ENCODE data around the gene CRAT.

CRAT gene

DNA sequence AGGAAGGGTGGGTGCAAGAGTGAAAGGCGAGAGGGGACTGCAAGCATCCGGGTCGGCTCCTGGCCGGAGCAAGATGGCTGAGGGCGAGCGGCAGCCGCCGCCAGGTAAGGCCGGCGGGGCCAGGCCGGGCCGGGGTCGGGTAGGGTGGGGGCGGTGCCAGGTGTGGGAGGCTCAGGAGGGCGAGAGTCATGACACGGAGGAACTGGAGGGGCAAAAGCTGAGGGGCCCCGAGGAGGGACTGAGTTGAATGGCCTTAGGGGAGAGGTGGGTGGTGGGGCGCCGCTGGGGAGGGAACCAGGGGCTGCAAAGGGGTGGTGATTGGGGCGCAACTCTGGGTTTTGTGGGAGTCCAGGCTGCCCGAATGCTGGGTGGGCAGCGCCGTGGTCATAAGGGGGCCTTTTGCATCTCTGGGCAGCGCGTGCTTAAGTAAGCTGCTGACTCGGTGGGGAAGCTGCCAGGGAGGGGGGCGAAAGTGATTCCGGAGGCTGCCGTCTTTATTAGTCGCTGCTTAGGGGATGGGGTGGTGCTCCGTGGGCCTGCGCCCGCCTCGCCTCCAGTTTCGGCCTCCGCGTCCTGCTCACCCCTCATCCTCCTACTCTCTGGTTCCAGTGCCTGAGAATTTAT, 1.0 kb upstream of the CRAT start:
- peak in 2 of 4 experiments; percentile 23 to 25 for DNase-seq (ENCODE audit: low read depth in 4 of 4, low spot score in 1 of 4)

DNA sequence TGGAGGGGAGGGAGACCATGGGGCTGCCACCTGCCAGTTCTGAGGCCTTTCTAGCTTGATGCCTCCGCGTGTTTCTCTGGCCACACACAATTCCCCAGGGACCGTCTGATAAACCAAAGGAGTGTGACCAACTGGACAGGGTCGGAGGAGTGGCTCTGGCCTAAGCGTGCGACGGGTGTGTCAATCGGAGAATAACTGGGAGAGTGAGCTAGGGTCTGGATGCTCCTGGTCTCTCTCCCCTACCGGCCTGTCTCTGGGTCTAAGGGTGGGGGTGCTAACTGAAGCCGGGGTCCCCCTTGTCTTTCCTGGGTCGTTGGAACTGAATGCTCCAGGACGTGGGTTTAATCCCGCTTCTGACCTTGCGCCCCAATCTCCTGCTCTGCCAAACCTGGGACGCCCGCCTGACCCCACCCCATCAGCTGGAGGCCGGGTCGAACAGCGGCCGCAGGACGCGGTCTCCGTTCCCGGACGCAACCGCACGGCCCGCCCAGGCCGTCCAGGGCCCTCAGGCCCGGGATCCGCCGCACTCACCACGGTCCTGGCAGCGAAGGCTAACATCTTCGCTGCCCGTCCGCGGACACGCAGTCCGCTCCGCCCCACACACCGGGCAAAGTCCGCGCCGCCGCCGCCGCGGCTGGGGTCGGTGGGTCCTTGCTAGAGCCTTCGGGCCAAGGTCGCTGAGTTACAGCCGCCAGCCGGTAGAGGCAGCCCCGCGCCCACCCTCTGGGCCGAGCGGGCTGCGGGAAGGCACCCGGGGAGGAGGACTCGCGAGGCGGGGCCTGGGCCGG, 447 bp downstream of the CRAT start:
- no peak for DNase-seq (ENCODE audit: low read depth in 4 of 4, low spot score in 1 of 4)

- no peak for DNase-seq (ENCODE audit: low read depth in 4 of 4, low spot score in 1 of 4)
These were observed 1.1 kb downstream of the CRAT start for GRCh38 chr9:129109537-129109903.

GRCh38 chr9:129108805-129109536, 1.6 kb downstream of the CRAT start:
- DNase-seq (ENCODE audit: low read depth in 4 of 4, low spot score in 1 of 4): no peak

DNA sequence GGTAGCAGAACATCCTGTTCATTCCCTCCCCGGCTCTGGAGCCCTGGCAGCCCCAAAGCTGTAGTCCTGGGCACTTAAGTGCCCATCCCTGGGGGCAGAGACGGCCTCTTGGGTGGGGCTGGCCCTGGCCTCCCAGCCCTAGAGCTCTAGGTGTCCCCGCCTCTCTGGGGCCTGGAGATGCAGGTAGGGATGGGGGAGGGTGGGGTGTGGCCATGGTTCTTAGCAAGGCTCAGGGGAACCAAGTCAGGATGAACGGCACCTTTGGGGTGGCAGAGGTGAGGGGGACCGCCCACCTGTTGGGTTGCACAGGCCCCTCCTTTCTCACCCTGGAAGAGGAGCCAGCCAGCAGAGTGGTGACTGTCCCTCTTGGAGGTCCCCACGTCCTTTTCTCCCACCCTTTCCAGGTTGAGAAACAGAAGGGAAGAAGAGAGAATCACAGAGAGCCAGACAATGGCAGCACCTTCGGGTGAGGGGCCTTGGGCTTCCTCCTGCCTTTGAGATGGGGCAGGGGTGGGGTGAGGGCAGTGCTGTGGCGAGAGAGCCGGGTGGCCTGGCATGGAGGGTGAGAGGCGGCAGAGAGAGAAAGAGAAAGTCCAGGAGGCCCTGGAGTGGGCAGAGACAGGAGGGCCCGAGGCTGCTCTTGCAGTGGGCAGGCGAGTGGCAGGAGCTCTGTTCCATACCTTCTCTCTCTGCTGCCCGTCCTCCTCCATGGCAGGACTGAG, 2.3 kb downstream of the CRAT start:
- DNase-seq (ENCODE audit: low read depth in 4 of 4, low spot score in 1 of 4): no peak

- DNase-seq (ENCODE audit: low read depth in 4 of 4, low spot score in 1 of 4): no peak
These were observed 2.9 kb downstream of the CRAT start for GRCh38 chr9:129107651-129108050.

- no peak for DNase-seq (ENCODE audit: low read depth in 4 of 4, low spot score in 1 of 4)
These were observed 4.5 kb downstream of the CRAT start for GRCh38 chr9:129105857-129106694.

GRCh38 chr9:129104051-129104450, 6.5 kb downstream of the CRAT start:
- DNase-seq (ENCODE audit: low read depth in 4 of 4, low spot score in 1 of 4): no peak

DNA sequence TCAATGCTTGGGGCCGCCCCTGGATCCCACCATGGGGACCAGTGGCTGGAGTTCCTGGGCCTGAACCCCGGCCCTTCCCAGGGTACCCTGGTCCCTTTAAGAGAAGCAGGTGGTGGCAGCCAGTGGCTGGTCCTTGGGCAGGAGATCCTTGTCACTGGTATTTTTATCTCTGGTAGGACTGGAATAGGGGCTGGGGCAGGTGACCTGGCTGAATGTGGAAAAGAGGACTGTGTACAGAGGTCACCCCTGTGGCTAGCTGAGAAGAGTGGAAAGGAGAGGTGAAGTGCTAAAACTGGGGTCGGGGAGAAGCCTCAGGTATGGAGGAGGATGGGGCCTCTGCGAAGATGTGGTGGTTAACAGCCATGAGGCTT, 7.0 kb downstream of the CRAT start:
- DNase-seq (ENCODE audit: low read depth in 4 of 4, low spot score in 1 of 4): no peak

DNA sequence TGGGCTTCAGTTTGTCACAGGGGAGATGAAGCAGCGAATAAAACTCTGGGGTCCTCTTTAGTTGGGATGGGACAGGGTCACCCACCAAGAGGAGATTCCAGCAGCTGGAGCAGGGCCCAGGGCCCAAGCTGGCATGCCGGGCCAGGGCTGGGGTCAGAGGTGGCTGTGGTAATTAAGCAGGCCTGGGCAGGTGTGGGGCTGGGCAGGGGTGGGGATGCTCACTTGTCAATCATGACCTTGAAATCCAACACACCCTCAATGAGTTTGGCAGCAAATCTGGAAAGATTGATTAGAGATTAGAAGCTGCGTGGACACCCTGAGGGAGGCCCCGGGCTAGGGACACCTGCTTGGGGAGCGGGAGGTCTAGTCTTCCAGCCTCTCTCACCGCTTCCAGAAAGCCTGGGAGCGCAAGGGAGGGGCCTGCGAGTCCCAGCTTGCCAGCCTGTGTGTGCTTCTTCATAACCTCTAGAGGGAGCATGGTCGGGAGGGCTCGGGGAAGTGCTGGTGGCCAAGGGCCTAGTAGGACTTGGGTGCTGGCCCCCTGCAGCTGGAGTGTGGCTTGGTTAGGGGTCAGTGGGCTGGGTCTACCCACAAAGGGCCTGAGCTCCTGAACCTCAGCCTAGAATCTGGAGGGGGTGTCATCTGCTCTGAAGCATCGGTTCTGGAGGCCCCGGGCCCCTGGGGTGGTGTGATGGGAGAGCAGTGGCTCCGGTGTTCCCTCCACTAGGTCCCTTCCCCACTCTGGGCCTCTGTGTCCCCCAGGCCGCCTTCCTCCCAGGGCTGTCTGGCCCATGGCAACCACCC, 7.6 kb downstream of the CRAT start:
- DNase-seq (ENCODE audit: low read depth in 4 of 4, low spot score in 1 of 4): no peak

- no peak for DNase-seq (ENCODE audit: low read depth in 4 of 4, low spot score in 1 of 4)
These were observed 8.5 kb downstream of the CRAT start for GRCh38 chr9:129102095-129102525.

GRCh38 chr9:129101279-129101678, 9.3 kb downstream of the CRAT start:
- no peak for DNase-seq (ENCODE audit: low read depth in 4 of 4, low spot score in 1 of 4)

DNA sequence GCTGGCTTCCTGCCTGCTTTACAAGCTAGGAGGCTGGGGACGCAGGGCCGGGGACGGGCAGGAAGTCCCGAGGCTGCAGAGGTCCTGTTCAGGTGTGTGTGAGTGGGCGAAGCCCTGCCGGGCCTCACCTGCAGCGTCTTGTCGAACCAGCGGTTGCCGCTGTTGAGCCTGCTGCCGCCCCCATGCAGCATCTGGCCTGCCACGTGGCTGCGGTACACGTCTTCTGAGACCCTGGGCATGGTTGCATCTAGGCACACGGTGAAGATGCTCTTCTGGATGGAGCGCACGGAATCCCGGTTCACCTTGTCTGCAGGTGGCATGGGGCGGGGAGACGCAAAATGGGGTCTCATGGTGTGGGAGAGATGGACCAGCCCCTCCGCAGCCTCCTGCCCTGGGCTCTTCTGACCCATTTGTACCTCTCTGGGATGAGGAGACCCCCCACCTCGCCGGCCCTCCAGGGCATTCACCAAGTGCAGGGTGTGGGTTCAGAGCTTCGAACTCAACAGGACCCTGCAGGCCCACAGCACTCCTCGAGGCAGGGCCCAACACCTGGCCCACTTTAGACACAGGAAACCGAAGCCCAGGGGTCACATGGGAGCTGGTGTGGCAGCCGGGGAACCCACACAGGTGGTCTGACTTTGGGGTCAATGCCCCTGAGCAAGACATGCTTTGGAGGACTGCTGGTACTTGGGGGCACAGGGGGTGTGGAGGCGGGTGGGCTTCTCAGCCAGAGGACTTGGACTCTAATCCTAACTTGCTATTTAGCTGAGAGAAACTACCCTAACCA, 10.0 kb downstream of the CRAT start:
- DNase-seq (ENCODE audit: low read depth in 4 of 4, low spot score in 1 of 4): no peak

GRCh38 chr9:129098328-129098727, 12.3 kb downstream of the CRAT start:
- DNase-seq (ENCODE audit: low read depth in 4 of 4, low spot score in 1 of 4): no peak

GRCh38 chr9:129097671-129098306, 12.8 kb downstream of the CRAT start:
- DNase-seq (ENCODE audit: low read depth in 4 of 4, low spot score in 1 of 4): no peak

- no peak for DNase-seq (ENCODE audit: low read depth in 4 of 4, low spot score in 1 of 4)
These were observed 14.7 kb downstream of the CRAT start for GRCh38 chr9:129095908-129096307.

DNA sequence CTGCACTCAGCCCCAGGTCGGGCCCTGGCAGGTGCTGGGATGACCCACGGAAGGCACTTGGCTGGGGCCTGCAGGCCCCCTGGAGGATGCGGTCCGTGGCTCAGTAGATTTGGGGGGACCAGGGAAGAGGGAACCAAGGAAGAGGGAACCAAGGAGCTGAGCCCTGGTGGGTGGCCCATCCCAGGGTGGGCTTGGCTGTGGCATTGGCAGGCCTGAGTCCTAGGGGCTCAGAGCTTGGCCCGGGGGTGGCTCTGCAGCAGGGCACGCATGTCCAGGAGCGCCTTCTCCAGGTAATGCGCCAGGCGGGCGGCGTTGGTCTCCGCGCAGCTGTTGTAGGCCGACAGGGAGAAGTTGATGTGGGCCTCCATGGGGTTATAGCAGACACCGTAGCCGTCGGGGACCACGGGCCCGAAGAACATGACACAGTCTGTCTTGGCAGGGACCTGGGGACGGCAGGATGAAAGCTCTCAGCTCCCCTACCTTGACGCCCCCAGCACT, 15.4 kb downstream of the CRAT start:
- no peak for DNase-seq (ENCODE audit: low read depth in 4 of 4, low spot score in 1 of 4)

DNA sequence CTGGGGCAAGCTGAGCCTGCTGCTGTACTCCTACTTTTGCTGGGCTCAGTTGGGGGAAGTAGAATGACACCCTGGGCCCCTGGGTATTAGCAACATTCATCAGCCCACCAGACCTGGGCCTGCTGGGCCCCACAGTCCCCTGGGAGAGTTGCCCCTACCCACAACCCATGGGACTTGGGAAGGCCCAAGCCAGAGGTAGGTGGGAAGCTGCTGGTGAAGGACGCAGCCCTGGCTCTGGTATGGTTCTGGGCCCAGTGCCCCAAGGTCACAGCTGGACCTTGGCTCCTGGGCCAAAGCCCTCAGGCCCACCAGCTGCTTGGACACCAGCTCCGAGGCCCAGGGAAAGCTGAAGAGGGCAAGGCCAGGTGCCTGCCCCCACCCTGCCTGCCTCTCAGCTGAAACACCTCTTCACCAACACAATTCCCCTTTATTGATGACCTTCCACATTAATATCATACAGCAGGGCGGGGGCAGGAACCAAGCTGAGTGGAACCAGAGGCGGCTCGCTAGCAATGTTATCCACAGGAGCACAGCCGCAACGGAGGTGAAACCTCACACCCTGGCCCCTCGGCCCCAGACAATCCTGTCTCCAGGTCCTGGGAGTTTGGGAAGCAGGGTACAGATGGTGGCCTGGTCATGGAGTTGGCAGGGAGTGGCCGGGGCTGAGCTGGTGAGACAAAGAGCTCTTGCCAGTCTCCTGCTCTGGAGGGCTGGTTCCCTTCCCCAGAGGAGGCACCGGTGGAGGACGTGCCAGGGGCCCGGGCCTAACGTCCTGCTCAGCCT, 16.0 kb downstream of the CRAT start:
- no peak for DNase-seq (ENCODE audit: low read depth in 4 of 4, low spot score in 1 of 4)

Data from stimulated activated CD4-positive, alpha-beta T cell treated with anti-CD3 and anti-CD28 coated beads, Interleukin-1b, Interleukin-23, amount 100 ng/mL, for 24 hours (primary cell).